ENCODE results near the gene AP5S1.

AP5S1 gene

GRCh38 chr20:3867802-3868201, 47.5 kb downstream of the AP5S1 start:
- no peak overlapping the region for H3K4me3 ChIP-seq (ENCODE audit: low read length)
- DNase-seq (ENCODE audit: low read depth), result no peak
- TF ChIP-seq CTCF (IDR thresholded peaks at IDR 0.05; ENCODE audit: insufficient read depth, low read depth, low read length, missing control alignments), result no peak

GRCh38 chr20:3869839-3870634, 49.7 kb downstream of the AP5S1 start:
- DNase-seq (ENCODE audit: low read depth), result no peak
- TF ChIP-seq CTCF (IDR thresholded peaks at IDR 0.05; ENCODE audit: insufficient read depth, low read depth, low read length, missing control alignments), result no peak
- H3K4me3 ChIP-seq (ENCODE audit: low read length), result no peak overlapping the region

- TF ChIP-seq CTCF (IDR thresholded peaks at IDR 0.05; ENCODE audit: insufficient read depth, low read depth, low read length, missing control alignments), result no peak
- DNase-seq (ENCODE audit: low read depth), result peak; percentile 29
- no peak overlapping the region for H3K4me3 ChIP-seq (ENCODE audit: low read length)
These were observed 51.4 kb downstream of the AP5S1 start for GRCh38 chr20:3871550-3872265.

GRCh38 chr20:3873507-3873906, 53.2 kb downstream of the AP5S1 start:
- no peak for TF ChIP-seq CTCF (IDR thresholded peaks at IDR 0.05; ENCODE audit: insufficient read depth, low read depth, low read length, missing control alignments)
- H3K4me3 ChIP-seq (ENCODE audit: low read length), result no peak overlapping the region
- DNase-seq (ENCODE audit: low read depth), result no peak

- DNase-seq (ENCODE audit: low read depth), result no peak
- no peak for TF ChIP-seq CTCF (IDR thresholded peaks at IDR 0.05; ENCODE audit: insufficient read depth, low read depth, low read length, missing control alignments)
- H3K4me3 ChIP-seq (ENCODE audit: low read length), result no peak overlapping the region
These were observed 54.0 kb downstream of the AP5S1 start for GRCh38 chr20:3874194-3874844.

GRCh38 chr20:3875378-3875974, 55.1 kb downstream of the AP5S1 start:
- TF ChIP-seq CTCF (IDR thresholded peaks at IDR 0.05; ENCODE audit: insufficient read depth, low read depth, low read length, missing control alignments), result no peak
- no peak for DNase-seq (ENCODE audit: low read depth)
- H3K4me3 ChIP-seq (ENCODE audit: low read length), result no peak overlapping the region

Data from epithelial cell of esophagus (primary cell).